Frontal cortex (tissue), 4 donors: ENCODE measurements around the gene LSM8. TPM values are rescaled to one million over a fixed set of nuclear protein-coding genes. Genes with fewer than 3 reads are reported as not detected.
A peak's percentile ranks its signal among the peaks of the same experiment; 100 is the strongest.
"Not testable (repeated sequence)": the region's sequence is repeated elsewhere in the genome, so short reads cannot be mapped to it uniquely, and the experiment has no call there.

Experiments
- DNase-seq, 2 donors: peaks; one replicate each; pipeline ENCODE4 v3.0.0; 2012; ENCODE audit warnings: low spot score in 2 of 2
- FAIRE-seq: peaks from 2 replicates; lab custom pipeline; 2012; peaks lifted over from hg19 to GRCh38; lab: Jason Lieb, UNC
- total RNA-seq: library from RNA; depleted of rRNA; stranded (reverse); fragments of >200 nt; gene quantifications from one replicate; pipeline ENCODE4 v1.2.3, GENCODE V29; 2014
- donor health status: control.
- donor health status: control.
- donor health status: control.

The LSM8 gene
- 97.0 TPM for total RNA-seq

DNA sequence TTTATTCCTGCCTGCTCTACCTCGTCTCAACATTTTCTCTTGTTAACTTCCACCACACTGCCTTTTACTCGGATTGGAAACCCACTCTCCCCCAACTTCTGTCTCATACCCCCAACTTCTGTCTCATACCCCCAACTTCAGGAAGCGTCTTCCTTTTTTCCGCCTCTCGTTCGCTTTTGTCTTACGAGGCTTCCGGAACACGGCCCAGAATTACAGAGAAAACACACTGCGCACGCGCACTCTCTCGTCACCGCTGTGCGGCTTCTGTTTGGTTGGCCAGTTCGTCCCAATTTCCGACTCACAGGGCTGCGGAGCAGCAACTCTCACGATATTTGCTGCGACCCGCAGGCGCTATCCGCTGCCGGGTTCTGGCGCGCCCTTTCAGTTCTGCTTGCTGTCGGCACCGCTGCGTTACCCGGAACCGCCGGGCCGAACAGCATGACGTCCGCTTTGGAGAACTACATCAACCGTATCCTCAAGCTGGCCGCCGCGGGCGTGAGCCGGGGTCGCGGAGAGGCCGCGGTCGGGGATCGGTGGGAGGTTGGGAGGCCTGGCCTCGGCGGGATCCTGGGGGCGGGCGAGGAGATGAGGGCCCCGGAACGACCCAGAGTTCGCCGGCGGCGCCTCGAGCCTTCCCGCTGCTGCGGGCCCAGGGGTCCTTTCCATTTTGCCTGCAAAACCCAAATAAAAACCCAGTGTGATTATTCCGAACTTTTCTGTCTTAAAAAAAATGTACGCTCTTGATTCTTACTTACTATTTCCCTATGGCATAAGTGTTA lies at the start of gene LSM8:
TSS of gene LSM8 (plus strand) at position 379 of the 779 bp plus-strand sequence. CDS start at position 439, 60 bp downstream.
- peak; percentile 26 for FAIRE-seq
- DNase-seq = peak; percentile 86 to 88

- not testable (repeated sequence) for DNase-seq, FAIRE-seq
Observed at GRCh38 chr7:118134420-118134819, 49.5 kb upstream of the LSM8 start.

GRCh38 chr7:118140468-118140867 lies 43.5 kb upstream of the LSM8 start:
- DNase-seq = no peak
- FAIRE-seq = no peak

- DNase-seq (no peak), FAIRE-seq (no peak)
Observed at GRCh38 chr7:118142012-118142411, 42.0 kb upstream of the LSM8 start.

DNA sequence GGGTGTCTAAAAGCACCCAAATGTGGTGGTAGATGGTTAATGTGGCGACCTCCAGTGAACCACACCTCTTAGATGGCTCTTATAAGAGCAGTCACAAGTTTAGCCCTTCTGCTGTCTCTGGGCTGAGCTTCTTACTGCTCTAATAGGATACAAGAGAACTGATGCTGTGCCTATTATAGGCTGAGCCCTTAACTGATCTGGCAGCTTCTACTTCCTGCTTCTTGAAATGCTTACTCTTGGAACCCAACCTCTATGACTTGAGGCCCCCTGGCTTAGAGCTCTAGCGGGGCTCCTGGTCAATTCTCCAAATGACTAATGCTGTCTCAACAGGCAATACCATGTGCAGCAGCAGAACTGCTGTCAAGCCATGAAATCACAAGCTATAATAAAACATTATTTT lies 35.0 kb upstream of the LSM8 start:
- DNase-seq (no peak), FAIRE-seq (no peak)

GRCh38 chr7:118149394-118149793 lies 34.6 kb upstream of the LSM8 start:
- DNase-seq (no peak), FAIRE-seq (no peak)

DNA sequence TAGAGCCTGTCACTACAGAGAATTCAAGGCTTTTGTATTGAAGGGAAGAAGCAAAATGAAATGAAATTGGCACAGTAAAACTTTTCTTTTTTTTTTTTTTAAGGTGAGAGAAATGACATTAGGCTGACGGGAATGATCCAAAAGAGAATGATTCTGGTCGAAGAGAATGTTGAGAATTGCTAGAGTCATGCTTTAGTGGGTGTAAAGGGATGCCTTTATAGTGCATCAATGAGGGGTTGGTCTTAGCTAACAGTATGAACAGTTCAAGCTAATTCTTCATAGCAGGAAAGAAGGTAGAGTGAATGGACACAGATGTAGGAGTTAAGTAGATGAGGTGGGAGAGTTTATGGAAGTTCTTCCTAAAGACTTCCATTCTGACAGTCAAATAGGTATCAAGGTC lies 32.3 kb upstream of the LSM8 start:
- FAIRE-seq (no peak), DNase-seq (no peak)

GRCh38 chr7:118152149-118152548 lies 31.8 kb upstream of the LSM8 start:
- FAIRE-seq = no peak

GRCh38 chr7:118152654-118153053 lies 31.3 kb upstream of the LSM8 start:
- no peak for FAIRE-seq
- DNase-seq = no peak

More at GRCh38 chr7:118152149-118152548, 31.8 kb upstream of the LSM8 start:
- DNase-seq = no peak

- no peak for DNase-seq
- FAIRE-seq = no peak
Observed at GRCh38 chr7:118153551-118154177, 30.3 kb upstream of the LSM8 start.

DNA sequence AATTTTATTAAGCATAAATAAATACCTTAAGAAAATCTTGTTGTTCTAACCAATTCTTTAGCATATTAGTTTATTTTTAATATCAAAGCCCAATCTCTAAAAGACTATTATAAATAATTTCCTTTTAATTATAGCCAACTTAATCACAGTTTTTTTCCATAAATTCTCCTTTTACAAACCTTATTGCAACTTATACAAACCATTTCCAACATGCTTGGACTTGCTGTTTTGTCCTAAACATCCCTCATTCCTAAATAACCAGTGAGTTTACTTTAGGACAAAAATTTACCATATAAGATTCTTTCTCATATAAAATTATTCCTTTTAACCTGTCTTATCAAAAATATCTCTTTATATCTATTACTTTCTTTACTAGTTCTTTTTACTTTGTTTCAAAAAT lies 25.2 kb upstream of the LSM8 start:
- FAIRE-seq = no peak
- no peak for DNase-seq

DNA sequence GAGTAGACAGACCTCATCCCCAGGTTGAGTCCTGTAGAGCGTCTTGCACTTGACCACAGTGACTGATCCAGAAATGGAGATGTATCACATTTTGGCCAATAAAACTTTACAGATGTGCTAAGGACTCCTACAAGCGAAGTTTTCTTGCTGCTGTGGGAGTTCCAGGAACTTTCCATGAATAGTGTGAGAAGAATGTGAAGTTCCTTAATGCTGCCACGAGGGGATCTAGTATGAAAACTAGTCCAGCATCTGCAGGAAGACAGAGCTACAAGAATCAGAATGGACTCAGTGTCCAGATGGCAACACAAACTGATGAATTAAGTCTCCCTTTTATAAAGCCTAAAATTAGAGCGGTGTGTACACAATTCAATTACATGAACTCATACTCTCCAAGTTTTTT lies 14.8 kb upstream of the LSM8 start:
- FAIRE-seq (no peak), DNase-seq (no peak)

DNA sequence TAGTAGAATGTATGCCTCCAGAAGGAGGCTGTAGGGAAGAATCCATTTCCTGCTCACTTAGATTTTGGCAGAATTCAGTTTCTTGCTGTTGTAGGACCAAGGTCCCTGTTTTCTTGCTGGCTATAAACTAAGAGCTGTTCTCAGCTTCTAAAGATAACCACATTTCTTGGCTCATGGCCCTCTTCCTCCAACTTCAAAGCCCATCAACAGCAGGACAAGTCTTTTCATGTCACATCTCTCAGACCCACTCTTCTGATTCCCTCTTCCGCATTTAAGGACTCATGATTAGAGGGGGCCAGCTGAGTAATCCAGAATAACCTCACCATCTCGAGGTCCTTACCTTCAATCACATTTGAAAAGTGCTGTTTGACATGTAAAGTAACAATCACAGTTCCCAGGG lies 8.2 kb upstream of the LSM8 start:
- FAIRE-seq (no peak), DNase-seq (no peak)

DNA sequence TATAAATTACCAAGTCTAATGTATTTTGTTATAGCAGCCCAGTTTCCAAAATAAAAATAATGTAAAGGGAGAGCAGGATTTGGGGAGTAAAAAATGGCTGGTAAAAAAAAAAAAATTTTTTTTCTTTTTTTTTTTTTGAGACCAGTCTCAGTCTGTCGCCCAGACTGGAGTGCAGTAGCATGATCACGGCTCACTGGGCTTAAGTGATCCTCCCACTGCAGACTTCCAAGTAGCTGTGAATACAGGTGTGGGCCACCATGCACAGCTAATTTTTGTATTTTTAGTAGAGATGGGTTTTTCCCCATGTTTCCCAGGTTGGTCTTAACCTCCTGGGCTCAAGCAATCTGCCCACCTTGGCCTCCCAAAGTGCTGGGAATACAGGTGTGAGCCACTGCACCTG lies 4.8 kb upstream of the LSM8 start:
- DNase-seq (no peak), FAIRE-seq (no peak)

- FAIRE-seq = no peak
Observed at GRCh38 chr7:118182593-118183427, 1.2 kb upstream of the LSM8 start.

GRCh38 chr7:118183428-118183785 lies 557 bp upstream of the LSM8 start:
- peak in 1 of 2 donors; percentile 10 for DNase-seq
- no peak for FAIRE-seq

More at GRCh38 chr7:118182593-118183427, 1.2 kb upstream of the LSM8 start:
- no peak for DNase-seq

GRCh38 chr7:118184565-118184940 lies 589 bp downstream of the LSM8 start:
- no peak for DNase-seq

DNA sequence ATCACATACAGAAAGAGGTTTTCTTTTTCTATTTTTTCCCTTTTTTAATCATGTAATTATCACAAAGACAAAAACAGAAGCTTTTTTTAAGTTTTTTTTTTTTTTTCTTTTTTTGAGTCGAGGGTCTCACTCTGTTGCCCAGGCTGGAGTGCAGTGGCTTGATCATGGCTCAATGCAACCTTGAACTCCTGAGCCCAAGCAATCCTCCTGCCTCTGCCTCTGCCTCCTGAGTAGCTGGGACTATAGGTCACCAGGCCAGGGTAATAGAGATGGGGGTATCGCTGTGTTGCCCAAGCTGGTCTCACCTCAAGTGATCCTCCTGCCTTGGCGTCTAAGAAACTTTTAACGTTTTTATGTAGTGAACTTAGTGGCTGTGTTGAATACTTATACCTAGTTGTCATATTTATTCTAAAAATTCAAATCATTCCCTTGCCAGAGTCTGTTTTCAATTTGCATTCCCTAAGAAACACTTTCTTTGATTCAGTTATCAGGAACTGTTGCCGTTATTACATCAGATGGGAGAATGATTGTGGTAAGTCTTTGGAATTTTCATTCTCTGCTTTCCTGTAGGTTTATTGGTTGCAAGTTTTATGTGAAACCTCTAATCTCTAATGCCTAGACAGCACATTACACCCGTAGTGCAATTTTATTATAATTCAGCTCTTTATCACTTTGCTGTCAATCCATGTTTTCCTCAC lies 1.3 kb downstream of the LSM8 start:
- FAIRE-seq (no peak), DNase-seq (no peak)

More at GRCh38 chr7:118184565-118184940, 589 bp downstream of the LSM8 start:
- no peak for FAIRE-seq

- DNase-seq (no peak), FAIRE-seq (no peak)
Observed at GRCh38 chr7:118186501-118186900, 2.5 kb downstream of the LSM8 start.

GRCh38 chr7:118194571-118194970 lies 10.6 kb downstream of the LSM8 start:
- FAIRE-seq (no peak), DNase-seq (no peak)
